PC-9 (cell line): ENCODE measurements around the gene IL1R2.

Source experiments
- EZH2 ChIP-seq: fragments of 200-600 bp; sonication (generic); IDR thresholded peaks from 2 replicates; pipeline ENCODE4 v1.8.0; 2017; ENCODE audit warnings: antibody characterized with exemption, low read depth
- TF ChIP-seq, protein P1 (sequence below): fragments of 200-600 bp; sonication (generic); conservative IDR thresholded peaks from 2 replicates; pipeline ENCODE4 v1.6.1; 2017; ENCODE audit warnings: mixed run types, antibody characterized with exemption, mild to moderate bottlenecking, moderate library complexity

GRCh38 chr2:102056079-102056581 lies 64.4 kb downstream of the IL1R2 start:
- TF ChIP-seq, protein P1, sequence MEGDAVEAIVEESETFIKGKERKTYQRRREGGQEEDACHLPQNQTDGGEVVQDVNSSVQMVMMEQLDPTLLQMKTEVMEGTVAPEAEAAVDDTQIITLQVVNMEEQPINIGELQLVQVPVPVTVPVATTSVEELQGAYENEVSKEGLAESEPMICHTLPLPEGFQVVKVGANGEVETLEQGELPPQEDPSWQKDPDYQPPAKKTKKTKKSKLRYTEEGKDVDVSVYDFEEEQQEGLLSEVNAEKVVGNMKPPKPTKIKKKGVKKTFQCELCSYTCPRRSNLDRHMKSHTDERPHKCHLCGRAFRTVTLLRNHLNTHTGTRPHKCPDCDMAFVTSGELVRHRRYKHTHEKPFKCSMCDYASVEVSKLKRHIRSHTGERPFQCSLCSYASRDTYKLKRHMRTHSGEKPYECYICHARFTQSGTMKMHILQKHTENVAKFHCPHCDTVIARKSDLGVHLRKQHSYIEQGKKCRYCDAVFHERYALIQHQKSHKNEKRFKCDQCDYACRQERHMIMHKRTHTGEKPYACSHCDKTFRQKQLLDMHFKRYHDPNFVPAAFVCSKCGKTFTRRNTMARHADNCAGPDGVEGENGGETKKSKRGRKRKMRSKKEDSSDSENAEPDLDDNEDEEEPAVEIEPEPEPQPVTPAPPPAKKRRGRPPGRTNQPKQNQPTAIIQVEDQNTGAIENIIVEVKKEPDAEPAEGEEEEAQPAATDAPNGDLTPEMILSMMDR, result no peak
- TF ChIP-seq EZH2, result no peak
